Ammon's horn (tissue), 1 donor: ENCODE results near the gene C16orf92.
"Not testable (repeated sequence)": the region's sequence is repeated elsewhere in the genome, so short reads cannot be mapped to it uniquely, and the experiment has no call there.

Experiments
- DNase-seq: peaks from one replicate; pipeline ENCODE4 v3.0.0-alpha.2; 2016; ENCODE audit warnings: low spot score

Gene C16orf92

GRCh38 chr16:30005341-30006094 lies 17.5 kb upstream of the C16orf92 start:
- DNase-seq, result no peak

- DNase-seq, result no peak
Measured at GRCh38 chr16:30006095-30006473, 16.9 kb upstream of the C16orf92 start.

- DNase-seq, result no peak
Measured at GRCh38 chr16:30006659-30007377, 16.2 kb upstream of the C16orf92 start.

- DNase-seq, result no peak
Measured at GRCh38 chr16:30007378-30007895, 15.6 kb upstream of the C16orf92 start.

- DNase-seq, result no peak
Measured at GRCh38 chr16:30009085-30009862, 13.7 kb upstream of the C16orf92 start.

DNA sequence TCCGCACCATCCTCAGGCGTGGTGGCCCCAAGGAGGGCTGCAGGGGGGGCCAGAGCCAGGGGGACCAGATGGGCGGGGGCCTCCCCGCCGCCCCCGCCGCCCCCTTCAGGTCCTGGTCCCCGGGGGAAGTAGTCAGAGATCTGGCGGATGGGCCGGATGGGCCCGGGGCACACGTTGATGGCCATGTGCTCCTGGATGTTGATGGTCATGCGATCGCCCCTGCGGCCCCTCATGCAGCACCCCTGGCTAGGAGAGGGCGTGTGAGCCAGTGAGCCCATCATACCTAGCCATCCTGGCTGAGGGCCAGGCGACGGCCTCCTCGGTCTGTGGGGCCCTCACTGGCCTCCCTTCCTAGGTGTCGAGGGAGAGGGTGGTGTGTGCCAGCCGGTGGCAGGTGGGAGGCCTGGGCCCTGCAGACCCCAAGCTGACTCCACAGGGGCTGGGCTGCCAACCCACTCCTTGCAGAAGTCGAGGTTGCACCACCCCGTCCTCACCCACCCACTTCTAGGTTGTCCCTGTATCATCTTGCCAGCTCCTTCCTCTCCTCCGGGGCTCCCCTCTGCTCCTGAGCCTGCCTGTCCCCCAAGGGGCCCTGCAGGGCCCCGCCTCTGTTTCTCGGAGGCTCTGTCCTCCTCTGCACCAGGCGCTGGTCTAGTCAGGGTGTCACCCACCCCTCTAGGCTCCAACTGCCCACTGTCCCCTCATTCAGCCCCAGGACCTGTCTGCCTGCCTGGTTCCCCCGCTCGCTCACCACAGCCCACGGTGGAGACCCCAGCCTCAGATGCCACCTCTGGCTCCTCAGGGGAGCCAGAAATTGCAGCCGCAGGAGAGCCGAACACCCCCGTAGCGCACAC lies 12.8 kb upstream of the C16orf92 start:
- no peak for DNase-seq

DNA sequence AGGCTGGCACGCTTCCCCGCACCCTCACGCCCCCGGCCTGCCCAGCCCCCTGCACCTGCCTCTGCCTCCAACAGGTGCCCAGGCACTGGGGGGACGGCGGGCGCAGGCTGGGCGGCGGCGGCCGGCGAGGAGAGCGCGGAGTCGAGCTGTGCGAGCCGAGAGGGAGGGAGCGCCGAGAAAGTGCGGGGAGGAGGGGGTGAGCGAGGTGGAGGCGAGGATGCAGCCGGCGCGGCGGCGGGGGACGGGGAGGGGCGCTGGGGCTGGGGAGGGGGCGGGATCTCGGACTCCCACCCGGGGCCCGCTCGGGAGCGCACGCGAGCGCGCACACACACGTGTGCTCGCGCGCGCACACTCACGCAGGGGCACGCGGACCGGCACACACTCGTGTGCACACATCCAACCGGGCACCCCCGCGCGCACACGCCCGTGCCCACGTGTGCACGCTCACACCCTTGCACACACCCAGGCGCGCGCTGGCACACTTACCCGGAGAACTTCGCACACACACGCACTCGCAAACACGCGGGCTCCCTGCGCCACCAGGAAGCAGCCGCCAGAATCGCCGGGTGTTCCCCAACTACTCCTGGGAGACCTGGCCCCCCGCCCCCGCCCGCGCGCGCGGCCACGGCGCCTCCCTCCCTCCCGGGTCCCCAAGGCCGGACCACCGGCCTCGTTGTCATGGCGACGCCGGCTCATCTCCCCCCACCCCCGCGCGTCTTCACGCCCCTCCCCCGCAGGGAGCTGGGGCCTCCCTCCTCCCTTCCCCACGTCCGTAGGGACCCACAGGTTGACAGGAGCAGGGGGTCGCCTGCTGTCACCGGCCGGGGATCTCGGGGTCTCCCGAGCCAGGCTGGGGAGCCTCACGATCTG lies 11.9 kb upstream of the C16orf92 start, which contains the start of gene DOC2A:
Gene DOC2A (minus strand): TSS at position 184 of the 870 bp plus-strand sequence. CDS start 805 bp downstream, outside the sequence.
- DNase-seq, result no peak

DNA sequence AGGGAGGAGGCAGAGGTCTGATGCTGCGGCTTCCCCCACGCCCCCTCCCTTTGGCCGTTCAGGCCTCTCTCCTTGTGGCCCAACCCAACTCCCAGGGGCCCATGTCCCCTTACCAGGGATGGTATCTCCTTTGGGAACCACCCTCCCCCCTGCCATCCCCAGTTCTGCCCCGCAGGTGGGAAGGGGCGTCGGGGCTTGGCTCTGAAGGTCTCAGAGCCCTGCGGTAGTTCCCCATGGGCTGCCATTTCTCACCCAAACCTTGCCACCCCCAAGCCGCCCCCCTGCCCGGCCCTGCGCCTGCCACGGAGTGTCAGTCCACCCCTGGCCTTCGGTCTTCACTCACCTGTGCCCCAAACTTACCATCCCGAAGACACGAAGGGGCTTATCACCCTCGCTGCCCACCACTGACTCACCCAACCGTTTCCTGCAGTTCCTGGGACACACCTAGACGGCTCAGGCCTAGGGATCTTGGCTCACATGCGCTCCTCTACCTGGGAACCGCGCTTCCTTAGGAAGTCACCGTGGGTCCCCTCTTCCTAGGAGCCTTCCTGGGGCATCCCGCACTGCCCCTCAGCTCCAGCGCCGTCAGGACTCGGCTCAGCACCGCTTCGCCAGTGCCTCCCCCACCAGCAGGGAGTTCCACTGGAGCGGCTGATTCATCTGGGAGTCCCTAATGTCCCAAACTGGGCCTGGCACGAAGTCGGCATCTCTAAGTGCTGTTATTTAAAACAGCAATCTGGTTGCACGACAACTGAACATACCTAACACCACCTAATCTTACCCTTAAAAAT lies 11.1 kb upstream of the C16orf92 start:
- no peak for DNase-seq

DNA sequence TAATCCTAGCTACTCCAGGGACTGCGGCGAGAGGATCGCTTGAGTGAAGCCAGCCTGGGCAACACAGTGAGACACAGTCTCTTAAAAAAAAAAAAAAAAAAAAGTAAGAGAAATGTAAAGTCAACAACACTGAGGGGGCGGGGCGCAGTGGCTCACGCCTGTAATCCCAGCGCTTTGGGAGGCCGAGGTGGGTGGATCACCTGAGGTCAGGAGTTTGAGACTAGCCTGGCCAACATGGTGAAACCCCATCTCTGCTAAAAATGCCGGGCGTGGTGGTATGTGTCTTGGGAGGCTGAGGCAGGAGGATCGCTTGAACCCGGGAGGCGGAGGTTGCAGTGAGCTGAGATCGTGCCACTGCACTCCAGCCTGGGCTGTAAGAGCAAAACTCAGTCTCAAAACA lies 10.4 kb upstream of the C16orf92 start:
- DNase-seq, result not testable (repeated sequence)

- DNase-seq, result not testable (repeated sequence)
Measured at GRCh38 chr16:30015450-30015849, 7.5 kb upstream of the C16orf92 start.

DNA sequence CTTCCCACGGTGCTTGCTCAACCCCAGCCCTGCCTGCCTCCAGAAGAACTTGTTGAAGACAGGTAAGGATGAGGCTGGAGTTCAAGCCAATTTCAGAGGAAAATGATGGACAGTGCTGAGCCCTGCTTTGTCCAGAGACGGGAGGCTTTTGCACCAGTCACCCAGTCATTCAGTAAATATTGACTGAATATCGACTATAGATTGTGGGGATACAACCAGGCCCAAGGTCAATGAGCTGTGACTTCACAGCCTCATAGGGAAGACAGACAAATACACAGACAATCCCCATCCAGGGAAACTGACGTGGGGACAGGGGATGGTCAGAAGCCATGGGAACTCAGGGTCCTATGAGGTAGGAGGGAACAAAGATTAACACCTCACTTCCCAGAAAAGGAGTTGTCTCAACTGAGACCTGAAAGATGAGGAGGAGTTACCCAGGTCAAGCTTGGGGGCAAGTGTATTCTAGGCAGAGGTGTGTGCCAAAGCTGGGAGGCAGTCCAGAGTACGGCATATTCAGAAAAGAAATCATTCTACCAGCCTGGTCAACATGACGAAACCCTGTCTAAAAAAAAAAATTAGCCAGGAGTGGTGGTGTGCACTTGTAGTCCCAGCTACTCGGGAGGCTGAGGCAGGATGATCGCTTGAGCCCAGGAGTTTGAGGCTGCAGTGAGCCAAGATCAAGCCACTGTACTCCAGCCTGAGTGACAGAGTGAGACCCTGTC lies 6.3 kb upstream of the C16orf92 start:
- DNase-seq, result no peak

GRCh38 chr16:30017277-30017656 lies 5.7 kb upstream of the C16orf92 start:
- DNase-seq, result no peak

GRCh38 chr16:30017937-30018336 lies 5.1 kb upstream of the C16orf92 start:
- not testable (repeated sequence) for DNase-seq

GRCh38 chr16:30018731-30019158 lies 4.3 kb upstream of the C16orf92 start:
- no peak for DNase-seq

DNA sequence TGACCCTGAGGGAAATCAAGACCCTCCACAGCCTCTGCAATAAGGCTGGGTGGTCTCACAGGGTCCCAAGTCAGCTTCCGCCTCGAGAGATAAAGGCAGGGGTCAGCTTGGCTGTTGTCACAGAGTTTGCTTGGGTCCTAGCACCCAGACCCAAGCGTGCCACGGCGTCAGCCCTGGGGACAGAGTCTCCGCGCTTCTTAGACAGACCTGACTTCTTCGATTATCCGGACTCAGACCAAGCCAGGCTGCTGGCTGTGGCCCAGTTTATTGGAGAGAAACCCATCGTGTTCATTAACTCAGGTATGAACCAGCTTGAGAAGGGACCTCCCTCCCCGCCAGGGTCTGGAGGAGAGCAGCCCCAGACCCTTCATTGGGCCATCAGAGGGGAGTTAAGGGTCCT lies 588 bp downstream of the C16orf92 start:
- DNase-seq, result no peak

- DNase-seq, result no peak
Measured at GRCh38 chr16:30024451-30024850, 1.5 kb downstream of the C16orf92 start.

DNA sequence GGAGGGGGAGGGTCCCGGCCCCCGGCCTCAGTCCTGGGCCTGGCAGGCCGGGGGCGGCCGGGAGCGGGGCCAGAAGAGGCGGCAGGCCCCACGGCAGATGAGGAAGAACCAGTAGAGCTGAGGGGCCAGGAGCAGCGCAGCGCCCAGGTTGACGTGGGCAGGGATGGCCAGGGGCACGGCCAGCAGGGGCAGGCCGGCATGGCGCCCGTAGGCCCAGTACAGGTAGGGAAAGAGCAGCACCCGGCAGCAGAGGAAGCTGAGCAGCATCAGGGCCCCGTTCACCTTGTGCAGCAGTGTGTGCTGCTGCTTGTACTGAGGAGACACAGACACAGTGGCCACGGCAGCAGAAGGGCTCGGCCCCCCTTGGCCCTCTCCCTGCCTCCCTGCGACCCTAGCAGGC lies 2.2 kb downstream of the C16orf92 start:
- no peak for DNase-seq

DNA sequence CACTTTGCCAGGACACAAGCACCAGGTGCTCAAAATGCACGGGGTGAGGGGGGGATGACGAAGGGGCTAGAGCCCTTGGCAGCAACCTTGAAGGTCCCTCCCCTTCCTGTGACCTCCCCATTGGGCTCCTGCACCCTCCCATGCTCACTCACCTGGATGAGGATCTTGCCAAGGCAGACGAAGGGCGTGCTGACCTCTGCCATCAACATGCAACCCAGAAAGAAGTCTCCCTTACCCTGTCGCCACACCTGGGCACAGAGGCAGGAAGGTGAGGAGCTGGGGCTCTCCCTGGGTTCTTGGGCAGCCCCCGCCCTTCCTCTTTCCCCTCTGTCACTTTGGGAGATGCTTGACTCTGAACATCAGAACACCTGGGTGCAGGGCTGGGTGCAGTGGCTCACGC lies 2.6 kb downstream of the C16orf92 start:
- DNase-seq, result no peak

- no peak for DNase-seq
Measured at GRCh38 chr16:30026449-30026848, 3.5 kb downstream of the C16orf92 start.
